Stomach (tissue), 4 donors: Measurements from ENCODE around the gene KCNQ1.

Experiments
- CTCF ChIP-seq, 7 experiments: fragments of 450-650 bp in 4 of 7; fragments of 200-600 bp in 3 of 7; sonication (generic) in 3 of 7; IDR thresholded peaks; one replicate each; pipeline ENCODE4 v1.5.1; 2016 to 2019; ENCODE audit warnings: antibody characterized with exemption in 7 of 7, control low read depth in 2 of 7, mild to moderate bottlenecking in 1 of 7
- POLR2A ChIP-seq, 4 donors: fragments of 450-650 bp; IDR thresholded peaks; one replicate each; pipeline ENCODE4 v1.6.1; 2016; ENCODE audit warnings: antibody characterized with exemption in 4 of 4, control low read depth in 2 of 4, mild to moderate bottlenecking in 1 of 4, moderate library complexity in 1 of 4

DNA sequence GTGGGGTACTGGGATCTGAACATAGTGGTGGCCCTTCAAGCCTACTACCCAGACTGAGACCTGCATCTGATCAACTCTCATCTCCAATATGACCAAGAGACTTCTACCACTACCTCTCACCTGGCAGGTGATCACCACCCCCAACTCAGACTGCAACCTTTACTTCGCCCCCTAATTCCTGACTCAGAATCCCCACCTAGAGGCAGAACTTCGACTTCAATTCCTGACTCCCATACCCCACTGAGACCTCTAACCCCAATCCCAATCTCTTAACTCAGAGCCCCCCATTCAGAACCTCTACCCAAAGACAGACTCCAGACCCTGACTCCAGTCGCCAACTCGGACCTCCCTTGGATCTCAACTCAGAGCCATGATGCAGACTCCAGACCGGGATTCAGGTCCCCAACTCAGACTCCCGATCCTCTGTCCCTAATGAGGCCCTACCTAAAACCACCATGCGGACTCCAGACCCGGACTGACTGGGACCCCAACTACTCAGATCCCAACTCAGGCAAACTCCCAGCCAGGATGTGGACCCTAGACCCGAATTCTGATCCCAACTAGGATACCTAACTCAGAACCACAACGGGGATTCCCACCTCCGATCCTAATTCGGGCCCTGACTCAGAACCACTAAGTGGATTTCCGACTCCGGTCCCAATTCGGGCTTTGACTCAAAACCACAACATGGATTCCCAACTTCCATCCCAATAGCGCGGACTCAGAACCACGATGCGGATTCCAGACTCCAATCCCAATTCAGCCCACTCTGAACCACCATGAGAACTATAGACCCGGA lies 253.8 kb downstream of the KCNQ1 start:
- TF ChIP-seq CTCF (IDR thresholded peaks at IDR 0.05) (no peak), POLR2A (IDR thresholded peaks at IDR 0.05) (no peak)
